ENCODE data around the gene PRDM1.
A peak's percentile ranks its signal among the peaks of the same experiment; 100 is the strongest.

Gene PRDM1

DNA sequence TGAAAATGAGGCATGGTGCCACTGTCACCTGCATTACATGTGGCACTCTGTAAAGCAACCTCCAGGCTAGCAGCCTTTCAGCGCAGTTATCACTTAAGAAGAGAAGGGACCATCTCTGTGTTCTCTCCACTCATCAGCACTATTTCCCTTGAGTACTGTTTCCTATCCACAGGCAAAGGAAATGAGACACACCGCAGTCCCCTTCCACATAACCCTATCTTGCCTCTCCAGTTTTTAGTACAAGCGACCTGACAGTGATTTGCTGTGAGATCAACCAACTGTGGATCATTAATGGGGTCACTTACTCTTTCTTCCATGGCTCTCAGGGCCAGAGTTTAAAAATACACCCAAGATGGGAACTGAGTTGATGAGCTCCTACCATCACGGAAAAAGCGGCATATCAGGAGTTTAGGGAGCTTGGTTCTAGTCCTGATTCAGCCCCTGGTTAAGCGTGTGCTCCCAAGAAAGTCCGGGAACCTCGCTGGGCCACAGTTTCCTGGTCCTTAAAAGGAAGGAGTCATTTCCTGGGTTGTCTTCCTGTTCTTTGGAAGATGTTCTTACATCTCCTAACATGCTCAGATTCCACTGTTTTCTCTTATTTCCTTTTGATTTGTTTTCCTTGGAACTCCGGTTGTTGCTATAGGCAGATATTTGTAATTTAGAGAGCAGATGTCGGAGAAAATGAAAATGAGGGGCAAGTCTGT is 27.3 kb downstream of the PRDM1 start:
- H3K27ac ChIP-seq = no peak overlapping the region
- DNase-seq (ENCODE audit: low read depth, low spot score) = no peak

GRCh38 chr6:106114492-106114891 is 28.4 kb downstream of the PRDM1 start:
- DNase-seq (ENCODE audit: low read depth, low spot score) = no peak
- no peak overlapping the region for H3K27ac ChIP-seq

DNA sequence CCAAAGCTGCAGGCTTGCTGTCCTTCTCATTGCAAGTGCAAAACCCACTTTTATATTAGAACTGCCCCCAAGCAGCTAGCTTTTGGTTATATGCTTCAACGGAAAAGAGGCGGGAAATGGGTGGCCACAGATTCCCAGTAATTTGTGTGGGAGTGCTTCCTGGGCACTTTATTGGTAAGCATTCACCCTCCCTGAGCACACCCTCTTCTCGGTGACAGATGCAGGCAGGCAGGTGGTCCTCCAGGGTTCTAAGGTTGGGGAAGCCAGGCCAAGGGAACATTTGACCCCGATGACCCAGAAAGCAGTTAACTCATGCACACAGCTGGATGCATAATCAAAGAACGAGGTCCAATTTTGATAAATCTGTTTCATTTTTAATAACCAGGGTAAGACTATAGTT is 29.1 kb downstream of the PRDM1 start:
- no peak for DNase-seq (ENCODE audit: low read depth, low spot score)
- no peak overlapping the region for H3K27ac ChIP-seq

DNA sequence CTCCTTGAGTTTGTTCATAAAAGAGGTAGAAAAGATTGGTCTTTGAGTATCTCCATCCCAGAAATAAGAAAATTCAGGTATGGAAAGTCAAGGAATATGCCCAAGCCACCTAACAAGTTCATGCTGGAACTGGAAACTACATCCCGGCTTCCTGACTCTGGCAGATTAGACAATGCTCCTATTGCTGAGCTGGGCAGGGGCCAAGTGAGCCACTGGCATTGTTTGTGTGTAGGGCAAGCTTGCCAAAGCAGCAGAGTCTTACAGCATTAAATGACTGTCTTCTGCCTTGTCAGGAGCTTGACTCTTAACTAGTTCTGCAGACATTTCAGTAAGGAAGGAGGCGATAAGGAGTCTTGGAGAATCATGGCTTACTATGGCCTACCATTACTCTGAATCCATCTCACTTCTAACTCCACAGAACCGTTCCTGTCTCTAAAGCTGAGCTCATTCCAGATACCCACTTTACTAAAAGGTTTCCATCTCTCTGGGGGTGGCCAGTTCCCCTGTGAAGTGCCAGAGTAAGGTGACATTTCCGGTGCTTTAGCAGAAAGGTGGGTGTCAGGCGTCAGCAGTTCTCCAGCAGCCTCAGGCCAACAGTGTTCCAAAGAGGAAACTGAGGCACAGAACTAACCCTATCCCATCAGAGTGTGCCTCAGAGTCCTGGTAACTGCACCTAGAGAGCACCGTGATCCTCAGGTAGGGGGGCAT is 30.1 kb downstream of the PRDM1 start:
- no peak for DNase-seq (ENCODE audit: low read depth, low spot score)
- peak overlapping the region; percentile 40 for H3K27ac ChIP-seq

DNA sequence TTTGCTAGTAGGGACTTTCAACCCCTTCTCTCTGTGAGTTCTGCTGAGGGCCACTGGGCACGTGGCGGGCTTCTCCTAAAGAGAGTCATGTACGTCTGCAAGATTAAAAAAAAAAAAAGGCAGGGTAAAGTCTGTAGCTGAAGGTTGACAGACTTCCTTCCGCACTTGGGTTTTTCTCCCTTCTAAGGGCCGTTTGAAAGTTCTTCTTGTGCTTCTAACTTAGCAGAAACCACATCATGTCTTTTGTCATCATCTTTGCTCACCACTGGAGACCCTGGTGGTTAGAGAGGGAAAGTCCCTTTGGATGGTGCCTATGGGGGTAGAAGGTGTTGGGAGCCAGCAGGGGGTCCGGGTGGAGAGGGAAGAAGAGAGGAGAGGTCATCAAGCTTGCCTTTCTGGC is 31.4 kb downstream of the PRDM1 start:
- DNase-seq (ENCODE audit: low read depth, low spot score) = no peak
- H3K27ac ChIP-seq = no peak overlapping the region

GRCh38 chr6:106118835-106119431 is 32.8 kb downstream of the PRDM1 start:
- no peak for DNase-seq (ENCODE audit: low read depth, low spot score)
- H3K27ac ChIP-seq = peak overlapping the region; percentile 84

DNA sequence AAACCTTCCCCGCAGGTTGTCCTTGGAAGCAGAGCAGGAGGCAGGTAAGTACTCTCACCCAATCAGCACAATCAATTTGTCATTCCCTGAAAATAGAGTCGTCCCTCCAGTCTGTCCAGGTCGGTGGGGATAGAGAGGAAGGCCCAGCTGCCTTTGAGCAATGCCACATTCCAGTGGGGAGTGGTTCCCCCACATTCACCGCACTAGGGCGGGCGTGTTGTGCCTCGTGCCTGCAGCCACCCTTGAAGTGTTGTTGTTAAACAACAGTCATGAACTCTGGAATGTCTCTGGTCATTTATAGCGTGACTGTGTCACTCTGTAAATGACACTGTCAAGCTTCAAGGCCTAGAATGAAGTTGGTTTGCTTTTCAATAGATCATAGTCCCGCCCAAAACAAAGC is 33.4 kb downstream of the PRDM1 start:
- peak; percentile 76 for DNase-seq (ENCODE audit: low read depth, low spot score)
- peak overlapping the region; percentile 84 for H3K27ac ChIP-seq

- peak overlapping the region; percentile 84 for H3K27ac ChIP-seq
- no peak for DNase-seq (ENCODE audit: low read depth, low spot score)
Measured at GRCh38 chr6:106120006-106120405, 33.9 kb downstream of the PRDM1 start.

DNA sequence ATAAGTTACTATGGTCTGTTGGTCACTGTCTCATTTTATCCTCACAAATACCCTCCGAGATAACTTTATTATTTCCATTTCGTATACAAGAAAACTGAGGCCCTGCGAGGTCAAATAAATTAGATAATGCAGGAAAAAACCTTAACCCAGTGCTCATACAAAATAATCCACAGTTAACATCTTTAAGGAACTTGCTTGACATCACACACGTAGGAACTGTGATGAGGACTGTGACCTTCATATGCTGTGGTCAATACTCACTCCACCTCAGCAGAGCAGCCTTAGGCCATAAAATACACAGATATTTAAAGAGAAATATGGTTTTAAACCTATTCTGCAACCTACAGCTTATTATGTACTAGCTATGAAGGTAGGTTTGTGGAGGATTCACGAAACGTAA is 34.3 kb downstream of the PRDM1 start:
- peak overlapping the region; percentile 84 for H3K27ac ChIP-seq
- DNase-seq (ENCODE audit: low read depth, low spot score) = no peak

DNA sequence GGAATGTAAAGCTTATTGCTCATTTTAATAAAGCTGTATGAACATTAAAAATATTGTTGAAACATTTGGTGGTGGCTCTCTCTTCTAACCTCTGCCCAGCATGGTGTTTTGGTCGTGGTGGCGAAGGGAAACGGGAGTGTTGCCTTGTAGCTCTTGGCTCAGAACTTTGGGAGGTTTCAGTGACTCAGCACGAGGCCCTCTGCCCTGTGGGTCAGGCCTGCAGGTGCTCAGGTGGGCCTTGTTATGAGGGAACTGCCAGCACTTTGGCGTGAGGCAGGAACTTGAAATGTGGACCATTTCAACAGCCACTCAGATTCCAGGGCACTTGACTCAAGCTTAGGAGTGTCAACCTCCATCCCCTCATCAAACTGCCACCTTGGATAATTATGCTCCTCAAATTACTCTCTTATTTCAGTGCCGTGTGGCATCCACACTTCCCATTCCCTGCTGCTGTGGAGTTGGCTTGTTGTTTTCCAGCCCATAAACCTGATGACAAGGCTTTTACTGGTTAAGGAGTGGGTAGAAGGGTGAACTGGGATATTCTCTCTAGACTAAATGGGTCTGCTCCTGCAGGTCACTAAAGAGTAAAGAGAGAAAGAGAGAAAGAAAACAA is 36.3 kb downstream of the PRDM1 start:
- no peak for DNase-seq (ENCODE audit: low read depth, low spot score)

DNA sequence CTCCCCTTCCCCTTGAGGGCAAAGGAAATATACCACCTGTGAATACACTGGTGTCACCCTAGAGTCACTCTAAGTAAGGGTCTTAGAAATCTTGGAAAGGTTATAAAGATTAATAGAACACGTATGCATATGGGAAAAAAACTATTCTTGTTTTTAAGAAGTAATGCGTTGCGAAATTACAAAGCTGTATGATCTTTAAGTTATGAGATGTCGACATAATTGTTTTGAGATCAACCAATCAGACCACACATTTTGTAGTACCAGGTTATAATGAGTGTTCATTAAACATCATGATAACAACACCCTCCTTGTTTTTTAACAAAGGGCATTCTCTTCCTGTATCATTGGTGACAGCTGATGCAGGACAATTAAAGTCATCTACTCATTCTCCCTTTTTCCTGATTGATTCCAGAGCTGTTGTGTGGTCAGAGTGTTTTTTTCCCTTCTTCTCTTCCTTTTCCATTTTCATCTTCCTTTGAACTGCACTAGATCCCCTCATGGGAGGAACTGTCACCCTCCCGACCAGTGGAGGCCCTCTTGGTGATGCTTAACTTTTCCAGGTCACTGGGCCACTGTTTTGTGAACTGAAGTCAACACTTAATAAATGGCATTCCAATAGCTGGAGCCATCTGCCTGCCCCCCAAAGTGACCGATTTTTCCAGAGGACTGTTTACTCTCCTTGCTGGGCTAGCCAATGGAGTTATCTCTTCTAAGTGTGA is 37.0 kb downstream of the PRDM1 start:
- H3K27ac ChIP-seq = no peak overlapping the region
- DNase-seq (ENCODE audit: low read depth, low spot score) = no peak

More for the DNA sequence above, 36.3 kb downstream of the PRDM1 start:
- H3K27ac ChIP-seq = no peak overlapping the region

- DNase-seq (ENCODE audit: low read depth, low spot score) = no peak
- H3K27ac ChIP-seq = no peak overlapping the region
Measured at GRCh38 chr6:106124015-106124414, 37.9 kb downstream of the PRDM1 start.

DNA sequence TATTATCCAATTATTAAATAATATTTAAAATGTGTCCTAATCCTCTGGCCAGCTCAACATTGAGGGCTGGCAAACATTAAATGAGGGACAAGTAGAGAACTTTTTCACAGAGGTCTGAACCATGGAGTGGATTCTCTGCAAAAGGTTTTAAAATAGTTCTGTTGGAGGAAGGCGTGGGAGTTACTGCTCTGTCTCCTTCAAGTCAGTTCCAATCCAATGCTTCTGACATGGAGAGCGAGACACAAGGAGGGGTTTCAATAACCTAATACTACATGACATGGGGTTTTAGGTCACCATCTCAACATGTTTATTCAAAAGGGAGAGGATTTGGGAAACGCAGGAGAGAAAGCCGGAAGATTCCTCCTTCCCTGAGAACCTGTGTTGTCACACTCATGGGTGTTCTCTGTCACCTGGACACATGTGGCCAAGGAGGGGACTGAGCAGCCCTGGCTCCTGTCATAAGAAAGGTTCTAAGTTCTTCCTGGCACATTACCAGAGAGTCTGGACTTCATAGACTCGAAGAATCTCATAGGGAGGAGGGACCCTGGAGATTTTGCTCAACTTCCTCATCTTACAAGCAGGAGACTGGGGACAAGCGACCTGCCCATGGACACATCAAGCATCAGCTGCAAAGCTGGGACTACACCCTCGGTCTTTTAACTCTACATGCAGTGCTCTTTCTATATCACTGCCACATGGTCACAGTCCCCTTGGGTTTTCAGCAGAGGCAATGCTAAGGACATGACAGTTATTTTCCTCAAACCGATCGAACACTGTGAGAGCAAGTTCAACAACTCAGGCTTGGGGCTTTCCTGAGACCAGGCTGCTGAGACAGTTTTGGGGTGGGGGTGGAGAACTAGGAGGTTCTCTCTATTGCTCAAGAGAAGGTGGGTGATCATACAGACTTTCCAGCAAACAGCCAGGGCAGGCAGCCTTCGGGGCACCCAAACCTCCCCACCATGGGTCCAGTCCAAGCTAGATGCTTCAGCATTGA is 38.6 kb downstream of the PRDM1 start:
- DNase-seq (ENCODE audit: low read depth, low spot score) = no peak
- no peak overlapping the region for H3K27ac ChIP-seq

DNA sequence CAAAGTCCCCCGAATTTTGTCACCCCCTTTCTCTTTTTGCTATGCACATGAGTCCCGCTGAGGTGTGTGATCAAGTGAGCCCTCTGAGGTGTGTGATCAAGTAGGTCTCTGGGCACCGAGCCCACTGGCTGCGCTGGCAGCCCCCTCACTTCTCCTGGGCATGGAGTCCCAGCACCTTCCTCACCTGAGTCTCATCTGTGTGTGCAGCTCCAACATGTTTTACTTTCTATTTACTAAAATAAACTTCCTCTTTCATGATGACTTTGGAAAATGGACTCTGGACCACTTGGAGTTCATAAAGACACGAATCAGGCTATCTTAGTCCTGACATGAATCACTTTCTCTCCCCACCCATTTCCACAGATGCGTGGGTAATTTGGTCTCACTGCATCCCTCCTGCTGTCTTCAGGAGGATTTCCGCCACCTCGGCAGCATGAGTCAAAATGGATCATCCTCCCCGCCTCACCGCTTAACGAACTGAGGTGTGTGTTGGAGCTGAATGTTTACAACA is 39.8 kb downstream of the PRDM1 start:
- DNase-seq (ENCODE audit: low read depth, low spot score) = no peak
- H3K27ac ChIP-seq = no peak overlapping the region

DNA sequence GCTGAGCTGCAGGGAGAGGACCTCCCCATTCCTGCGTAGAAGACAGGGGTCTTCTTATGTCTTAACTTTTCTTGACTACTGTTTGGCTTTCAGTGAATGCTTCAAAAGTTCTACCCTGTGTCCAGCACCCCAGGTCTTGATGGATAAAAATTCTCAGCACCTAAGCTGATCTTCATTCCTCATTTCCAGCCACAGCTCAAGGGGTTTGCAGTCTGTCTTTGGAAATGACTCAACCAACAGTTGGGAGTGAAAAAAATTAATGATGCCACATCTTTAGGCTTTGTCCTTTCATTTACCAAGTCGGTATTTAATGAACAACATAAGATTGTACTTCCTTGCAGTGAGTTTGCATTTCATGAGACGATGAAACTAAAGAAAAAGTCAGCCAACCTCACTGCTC is 40.3 kb downstream of the PRDM1 start:
- DNase-seq (ENCODE audit: low read depth, low spot score) = no peak
- no peak overlapping the region for H3K27ac ChIP-seq

GRCh38 chr6:106128981-106129781 is 43.0 kb downstream of the PRDM1 start:
- H3K27ac ChIP-seq = peak overlapping the region; percentile 85
- DNase-seq (ENCODE audit: low read depth, low spot score) = peak; percentile 44

GRCh38 chr6:106132153-106132698 is 46.1 kb downstream of the PRDM1 start:
- DNase-seq (ENCODE audit: low read depth, low spot score) = no peak
- H3K27ac ChIP-seq = no peak overlapping the region

GRCh38 chr6:106133040-106133439 is 46.9 kb downstream of the PRDM1 start:
- no peak for DNase-seq (ENCODE audit: low read depth, low spot score)
- peak overlapping the region; percentile 96 for H3K27ac ChIP-seq

Measured in epithelial cell of prostate (primary cell).